Activated CD4-positive, alpha-beta T cell treated with anti-CD3 and anti-CD28 coated beads, Interleukin-2, amount 10 ng/mL, durations not matched to agents 7 days and 5 days (primary cell): ENCODE data around the gene SULT1C4. TPM values are rescaled to one million over a fixed set of nuclear protein-coding genes. Genes with fewer than 3 reads are reported as not detected.
"Not testable (repeated sequence)": the region's sequence is repeated elsewhere in the genome, so short reads cannot be mapped to it uniquely, and the experiment has no call there.

Experiments used
- CTCF ChIA-PET: fragments of 350-600 bp; sonication (Branson Sonifier 250); formaldehyde crosslinking; loops from one replicate; lab custom pipeline; 2021; ENCODE audit warnings: antibody characterized with exemption; lab: Charles Lee
- POLR2A ChIA-PET: fragments of 350-600 bp; sonication (Branson Sonifier 250); formaldehyde crosslinking; loops from one replicate; lab custom pipeline; 2021; ENCODE audit warnings: antibody characterized with exemption; lab: Charles Lee
- DNase-seq: peaks from one replicate; pipeline ENCODE4 v3.0.0-alpha.2; 2020
- H3K27ac Mint-ChIP-seq: one replicate; pipeline ENCODE4 v1.8.0; 2021; ENCODE audit warnings: mild to moderate bottlenecking, moderate library complexity, mixed read lengths
- H3K27me3 Mint-ChIP-seq: one replicate; pipeline ENCODE4 v1.8.0; 2021; ENCODE audit warnings: mixed read lengths
- H3K36me3 Mint-ChIP-seq: one replicate; pipeline ENCODE4 v1.8.0; 2021; ENCODE audit warnings: low read depth, mixed read lengths
- H3K4me1 Mint-ChIP-seq: one replicate; pipeline ENCODE4 v1.8.0; 2021; ENCODE audit warnings: mixed read lengths
- H3K4me3 Mint-ChIP-seq: one replicate; pipeline ENCODE4 v1.8.0; 2021; ENCODE audit warnings: mild to moderate bottlenecking, moderate library complexity, mixed read lengths
- H3K9me3 Mint-ChIP-seq: one replicate; pipeline ENCODE4 v1.8.0; 2021; ENCODE audit warnings: mixed read lengths
- total RNA-seq, 2 experiments: library from RNA; stranded (reverse); gene quantifications; one replicate each; pipeline ENCODE4 v1.2.3, GENCODE V29; 2021

Gene SULT1C4
- total RNA-seq, 2 experiments from 2014 or later, result not detected

DNA sequence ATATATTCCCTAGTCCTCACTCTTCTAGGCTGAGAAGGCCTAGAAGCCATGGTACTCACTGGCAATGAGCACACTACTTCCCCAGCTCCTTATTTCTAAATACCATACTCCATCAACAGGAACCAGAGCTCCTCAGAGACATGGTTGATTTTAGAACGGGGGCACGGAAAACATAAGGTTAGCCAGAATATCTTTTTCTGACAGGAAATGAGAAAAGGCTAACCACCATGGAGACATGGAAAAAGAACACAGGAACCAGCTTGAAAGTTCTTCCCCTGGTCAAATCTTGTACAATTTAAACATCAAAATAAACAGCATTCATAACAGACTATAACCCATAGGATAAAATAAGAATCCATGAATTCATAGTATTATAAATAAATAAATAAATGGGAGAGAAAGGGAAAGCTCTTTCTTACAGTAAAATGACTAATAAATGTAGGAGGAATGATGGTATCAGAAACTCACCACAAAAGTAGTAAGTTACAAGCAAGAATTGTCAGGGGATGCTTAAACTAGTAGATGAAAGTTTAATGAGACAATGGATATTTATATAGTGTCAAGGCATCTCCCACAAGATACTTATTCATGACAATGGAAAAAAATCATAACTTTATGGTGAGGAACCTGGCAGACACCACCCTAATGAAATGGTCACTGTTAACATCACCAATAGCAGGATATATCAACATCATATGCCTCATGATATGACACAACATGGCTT, 50.7 kb downstream of the SULT1C4 start:
- DNase-seq, result no peak
- Mint-ChIP-seq H3K27me3 (peaks cover 16% of the 10 kb centered on the region), H3K27ac (no peak overlapping the region), H3K9me3 (no peaks in the 10 kb centered on the region), H3K4me3 (no peak overlapping the region), H3K4me1 (no peaks in the 10 kb centered on the region), H3K36me3 (no peaks in the 10 kb centered on the region)
- CTCF ChIA-PET, result interaction anchor here (1.0 to 1.2 kb wide), 2 partner anchors 60 to 90 kb away, joined by 3 to 5 read pairs; no protein-coding TSS in a partner anchor
- POLR2A ChIA-PET, result no interaction called here

DNA sequence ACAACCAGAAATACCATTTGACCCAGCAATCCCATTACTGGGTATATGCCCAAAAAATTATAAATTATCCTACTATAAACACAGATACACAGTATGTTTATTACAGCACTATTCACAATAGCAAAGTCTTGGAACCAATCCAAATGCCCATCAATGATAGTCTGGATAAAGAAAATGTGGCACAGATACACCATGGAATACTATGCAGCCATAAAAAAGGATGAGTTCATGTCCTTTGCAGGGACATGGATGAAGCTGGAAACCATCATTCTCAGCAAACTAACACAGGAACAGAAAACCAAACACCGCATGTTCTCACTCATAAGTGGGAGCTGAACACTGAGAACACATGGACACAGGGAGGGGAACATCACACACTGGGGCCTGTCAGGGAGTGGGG, 57.8 kb downstream of the SULT1C4 start:
- DNase-seq, H3K27ac Mint-ChIP-seq, H3K9me3 Mint-ChIP-seq, CTCF ChIA-PET, H3K4me3 Mint-ChIP-seq, H3K4me1 Mint-ChIP-seq, POLR2A ChIA-PET, H3K36me3 Mint-ChIP-seq: not testable (repeated sequence)
- H3K27me3 Mint-ChIP-seq, result peaks cover 22% of the 10 kb centered on the region

DNA sequence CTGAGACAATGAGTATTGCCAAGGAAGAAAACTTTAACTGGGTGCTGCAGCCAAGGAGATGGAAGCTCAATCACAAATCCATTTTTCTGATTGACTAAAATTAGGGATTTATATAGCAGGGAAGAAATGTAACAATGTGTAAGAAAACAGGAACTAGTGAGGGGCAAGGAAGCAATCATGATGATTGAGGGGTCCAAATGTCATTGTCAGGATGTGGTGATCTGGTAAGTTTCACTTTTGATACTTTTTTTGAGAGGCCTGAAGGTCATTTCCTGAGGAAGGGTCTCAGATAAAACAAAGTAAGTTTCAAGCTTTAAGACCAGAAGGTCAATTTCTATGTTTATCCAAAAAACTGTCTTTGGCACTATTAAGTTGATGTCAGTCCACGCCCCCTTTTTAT, 59.2 kb downstream of the SULT1C4 start:
- no peak for DNase-seq
- Mint-ChIP-seq H3K27me3 (peaks cover 15% of the 10 kb centered on the region), H3K36me3 (no peaks in the 10 kb centered on the region), H3K4me1 (peaks cover 3% of the 10 kb centered on the region), H3K27ac (no peak overlapping the region), H3K9me3 (no peaks in the 10 kb centered on the region), H3K4me3 (no peak overlapping the region)
- ChIA-PET POLR2A (no interaction called here), CTCF (no interaction called here)

Other genes starting within 250 kb of the SULT1C4 start
- gene SULT1C3, start 138.0 kb upstream of the SULT1C4 start, total RNA-seq, result not detected
- not detected for gene SULT1C2, start 89.1 kb upstream of the SULT1C4 start, total RNA-seq
- 10 to 100 TPM; 46.2 to 53.4 TPM for gene GCC2, start 71.3 kb downstream of the SULT1C4 start, total RNA-seq
- 10 to 100 TPM; 57.2 to 63.2 TPM for gene LIMS1, start 156.5 kb downstream of the SULT1C4 start, total RNA-seq